GM23248 (cell line): ENCODE measurements around the gene DSG4.

Source experiments
- EZH2 ChIP-seq: fragments of 200-600 bp; sonication (generic); IDR thresholded peaks from 2 replicates; pipeline ENCODE4 v1.6.1; 2018; ENCODE audit warnings: antibody characterized with exemption, mild to moderate bottlenecking; ENCODE audit not compliant: insufficient read depth, poor library complexity, severe bottlenecking
- EZH2phosphoT487 ChIP-seq: fragments of 200-600 bp; sonication (generic); IDR thresholded peaks from 2 replicates; pipeline ENCODE4 v1.6.1; 2018; ENCODE audit warnings: antibody characterized with exemption, moderate library complexity, mild to moderate bottlenecking, low read depth; ENCODE audit not compliant: insufficient read depth

DNA sequence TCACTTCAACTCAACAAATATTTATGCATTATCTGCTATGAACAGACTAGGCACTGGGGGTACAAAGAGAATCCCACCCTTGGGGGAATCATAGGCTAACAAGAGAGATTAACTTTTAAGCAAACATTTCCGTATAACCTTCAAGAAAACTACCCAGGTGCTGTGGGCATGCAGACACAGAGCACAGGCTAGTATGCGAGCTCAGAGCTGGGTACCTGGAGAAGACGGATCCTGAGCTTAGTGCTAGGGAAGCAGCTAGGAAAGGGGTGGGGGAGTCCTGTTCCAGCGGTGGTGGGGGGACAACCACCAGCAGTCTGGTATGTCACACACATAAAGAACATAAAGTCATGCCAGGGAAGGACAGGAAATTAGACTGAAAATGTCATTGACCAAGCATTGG lies 53.5 kb downstream of the DSG4 start:
- TF ChIP-seq EZH2 (no peak), EZH2phosphoT487 (no peak)
